AG04450 (cell line): ENCODE measurements around the gene APOL2. TPM values are rescaled to one million over a fixed set of nuclear protein-coding genes. Genes with fewer than 3 reads are reported as not detected.
"Not testable (repeated sequence)": the region's sequence is repeated elsewhere in the genome, so short reads cannot be mapped to it uniquely, and the experiment has no call there.

Experiments
- CTCF ChIA-PET: fragments of 300-600, 350-600 bp; formaldehyde crosslinking; extraction: SDS; loops from one replicate; lab custom pipeline; 2022; ENCODE audit warnings: antibody characterized with exemption, inconsistent platforms; lab: Charles Lee
- POLR2A ChIA-PET: fragments of 350-600 bp; formaldehyde crosslinking; extraction: SDS; loops from one replicate; lab custom pipeline; 2021; ENCODE audit warnings: antibody characterized with exemption, inconsistent platforms; lab: Yijun Ruan, JAX
- DNase-seq: peaks from one replicate; pipeline ENCODE4 v3.0.0-alpha.2; 2011; ENCODE audit warnings: low read depth, low spot score
- H3K27ac ChIP-seq: one replicate; pipeline ENCODE4 v1.5.1; 2012; ENCODE audit warnings: low read depth, low read length, control low read depth
- H3K27me3 ChIP-seq: one replicate; pipeline ENCODE4 v1.6.0; 2012; ENCODE audit warnings: low read length; ENCODE audit not compliant: control insufficient read depth, insufficient read depth
- H3K4me3 ChIP-seq: 2 replicates; pipeline ENCODE4 v1.5.1; 2011; ENCODE audit warnings: mild to moderate bottlenecking, low read depth, low read length, control low read depth
- H3K9me3 ChIP-seq: 2 replicates; pipeline ENCODE4 v1.5.1; 2012; ENCODE audit warnings: low read length; ENCODE audit not compliant: control insufficient read depth, insufficient read depth
- polyA plus RNA-seq: library from polyadenylated mRNA; depleted of rRNA; stranded (reverse); fragments of >200 nt; gene quantifications from 2 replicates; pipeline ENCODE4 v1.2.3, GENCODE V29; 2011
- TF ChIP-seq, protein P1 (sequence below): IDR thresholded peaks from 2 replicates; pipeline ENCODE4 v1.5.1; 2011; ENCODE audit warnings: low read depth, low read length, control low read depth, inconsistent platforms

Gene APOL2
- polyA plus RNA-seq, 1 experiment = 19.7 TPM

DNA sequence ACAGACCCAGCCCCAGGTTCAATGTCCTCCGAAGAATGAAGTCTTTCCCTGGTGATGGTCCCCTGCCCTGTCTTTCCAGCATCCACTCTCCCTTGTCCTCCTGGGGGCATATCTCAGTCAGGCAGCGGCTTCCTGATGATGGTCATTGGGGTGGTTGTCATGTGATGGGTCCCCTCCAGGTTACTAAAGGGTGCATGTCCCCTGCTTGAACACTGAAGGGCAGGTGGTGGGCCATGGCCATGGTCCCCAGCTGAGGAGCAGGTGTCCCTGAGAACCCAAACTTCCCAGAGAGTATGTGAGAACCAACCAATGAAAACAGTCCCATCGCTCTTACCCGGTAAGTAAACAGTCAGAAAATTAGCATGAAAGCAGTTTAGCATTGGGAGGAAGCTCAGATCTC lies 27.7 kb upstream of the APOL2 start:
- Histone ChIP-seq H3K27me3 (no peaks in the 10 kb centered on the region), H3K9me3 (no peaks in the 10 kb centered on the region), H3K4me3 (no peak overlapping the region), H3K27ac (no peak overlapping the region)
- CTCF ChIA-PET = interaction anchor here (0.7 kb wide), 1 partner anchor 23 kb away, joined by 4 read pairs; no protein-coding TSS in a partner anchor
- TF ChIP-seq, protein P1, sequence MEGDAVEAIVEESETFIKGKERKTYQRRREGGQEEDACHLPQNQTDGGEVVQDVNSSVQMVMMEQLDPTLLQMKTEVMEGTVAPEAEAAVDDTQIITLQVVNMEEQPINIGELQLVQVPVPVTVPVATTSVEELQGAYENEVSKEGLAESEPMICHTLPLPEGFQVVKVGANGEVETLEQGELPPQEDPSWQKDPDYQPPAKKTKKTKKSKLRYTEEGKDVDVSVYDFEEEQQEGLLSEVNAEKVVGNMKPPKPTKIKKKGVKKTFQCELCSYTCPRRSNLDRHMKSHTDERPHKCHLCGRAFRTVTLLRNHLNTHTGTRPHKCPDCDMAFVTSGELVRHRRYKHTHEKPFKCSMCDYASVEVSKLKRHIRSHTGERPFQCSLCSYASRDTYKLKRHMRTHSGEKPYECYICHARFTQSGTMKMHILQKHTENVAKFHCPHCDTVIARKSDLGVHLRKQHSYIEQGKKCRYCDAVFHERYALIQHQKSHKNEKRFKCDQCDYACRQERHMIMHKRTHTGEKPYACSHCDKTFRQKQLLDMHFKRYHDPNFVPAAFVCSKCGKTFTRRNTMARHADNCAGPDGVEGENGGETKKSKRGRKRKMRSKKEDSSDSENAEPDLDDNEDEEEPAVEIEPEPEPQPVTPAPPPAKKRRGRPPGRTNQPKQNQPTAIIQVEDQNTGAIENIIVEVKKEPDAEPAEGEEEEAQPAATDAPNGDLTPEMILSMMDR = no peak
- no peak for DNase-seq
- POLR2A ChIA-PET = no interaction called here

DNA sequence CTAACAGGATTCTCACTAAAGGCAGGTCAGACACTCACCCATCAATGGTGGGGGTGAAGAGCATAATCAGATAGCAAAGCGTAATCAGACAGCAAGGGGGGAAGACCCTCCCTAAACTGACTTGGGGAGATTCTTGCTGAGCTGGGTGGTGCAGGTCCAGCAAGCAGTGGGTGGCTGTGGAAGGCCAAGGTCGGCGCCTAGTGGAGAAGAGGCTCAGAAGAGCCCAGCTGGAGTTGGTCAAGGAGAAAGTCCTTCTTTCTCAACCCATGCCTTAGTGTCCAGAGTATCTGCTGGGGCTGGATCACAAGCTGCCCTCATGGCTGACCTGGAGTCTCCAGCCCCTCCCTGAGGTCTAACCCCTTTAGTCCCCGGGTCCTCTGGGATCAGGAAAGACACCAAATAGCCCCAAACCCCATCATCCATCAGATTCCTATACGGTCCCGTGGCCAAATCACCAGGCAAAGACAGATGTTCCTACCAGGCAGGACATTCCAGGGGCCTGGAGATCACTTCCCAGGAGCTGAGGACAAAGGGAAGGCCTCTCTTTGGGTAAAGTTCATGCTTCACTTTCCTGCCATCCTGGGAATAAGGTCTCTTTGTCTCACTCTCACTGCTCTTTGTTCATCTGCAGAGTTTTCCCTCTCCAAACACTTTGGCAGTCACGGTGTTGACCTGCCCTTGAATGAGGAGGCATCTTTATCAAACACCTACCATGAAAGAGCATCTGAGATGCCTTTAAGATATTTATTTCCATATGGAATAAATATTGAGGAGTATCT lies 24.7 kb upstream of the APOL2 start:
- H3K9me3 ChIP-seq, POLR2A ChIA-PET, H3K27me3 ChIP-seq, DNase-seq, H3K4me3 ChIP-seq: not testable (repeated sequence)
- H3K27ac ChIP-seq = peak overlapping the region; percentile 11
- CTCF ChIA-PET = interaction anchor here (0.6 to 1.7 kb wide), 2 partner anchors 22 to 112 kb away, joined by 3 to 4 read pairs; no protein-coding TSS in a partner anchor

DNA sequence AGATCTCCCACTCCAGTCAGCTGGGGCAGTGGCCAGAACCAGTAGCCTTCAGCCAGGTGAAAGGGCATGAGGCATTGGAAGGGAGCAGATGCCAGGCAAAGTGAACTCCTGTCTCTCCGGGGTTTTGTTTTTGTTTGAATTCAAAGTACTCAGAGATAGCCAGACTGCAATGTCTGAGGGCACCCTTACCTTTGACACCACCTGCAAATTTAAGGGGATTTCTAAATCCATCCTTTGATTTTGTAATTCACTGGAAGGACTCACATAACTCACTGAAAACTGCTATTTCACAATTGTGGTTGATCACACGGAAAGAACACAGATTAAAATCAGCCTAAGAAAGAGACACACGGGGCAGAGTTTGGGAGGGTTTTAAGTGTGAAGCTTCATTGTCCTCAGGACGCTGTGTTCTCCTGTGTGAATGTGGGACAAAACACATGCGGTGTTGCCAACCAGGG lies 23.9 kb upstream of the APOL2 start:
- CTCF ChIA-PET, POLR2A ChIA-PET, H3K4me3 ChIP-seq, H3K27ac ChIP-seq, H3K27me3 ChIP-seq, H3K9me3 ChIP-seq, DNase-seq: not testable (repeated sequence)

DNA sequence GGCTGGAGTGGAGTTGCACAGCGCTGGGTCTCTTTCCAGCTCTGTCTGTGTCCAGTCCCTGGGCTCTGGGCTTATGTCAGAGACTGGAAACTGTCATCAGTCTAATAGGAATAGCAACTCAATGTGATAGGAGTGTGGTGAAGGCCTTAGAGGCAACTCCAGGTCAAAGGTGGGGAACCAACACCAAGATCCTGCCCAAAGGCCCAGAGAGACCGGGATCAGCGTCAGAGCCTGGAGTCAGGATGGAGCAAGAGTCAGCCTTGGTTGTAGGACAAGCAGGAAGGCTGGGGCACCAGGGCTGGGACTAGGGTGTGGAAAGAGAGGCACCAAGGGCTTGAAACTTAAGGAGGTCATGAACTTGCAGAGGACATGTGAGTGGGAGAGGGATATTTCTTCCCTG lies 23.0 kb upstream of the APOL2 start:
- DNase-seq, H3K27ac ChIP-seq, H3K9me3 ChIP-seq, H3K4me3 ChIP-seq, POLR2A ChIA-PET, H3K27me3 ChIP-seq, CTCF ChIA-PET: not testable (repeated sequence)

DNA sequence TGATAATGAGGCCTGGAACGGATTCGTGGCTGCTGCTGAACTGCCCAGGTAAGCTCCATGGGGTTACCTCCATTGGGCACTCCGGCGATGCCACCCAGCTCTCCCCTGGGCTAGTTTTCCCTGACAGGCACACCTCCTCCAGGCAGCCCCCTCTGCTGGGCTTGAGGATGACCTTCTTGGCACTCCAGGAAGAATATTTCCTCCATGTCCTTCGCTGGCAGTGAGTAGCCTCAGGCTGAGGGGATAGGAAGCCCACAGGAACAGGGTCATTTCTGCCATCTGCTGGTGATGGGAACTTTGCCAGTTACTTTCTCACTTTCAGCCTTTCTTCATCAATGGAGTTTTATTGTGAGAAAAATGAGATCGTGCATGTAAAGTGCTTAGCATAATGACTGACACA lies 22.3 kb upstream of the APOL2 start:
- H3K27ac ChIP-seq, H3K27me3 ChIP-seq, DNase-seq, POLR2A ChIA-PET, CTCF ChIA-PET, H3K4me3 ChIP-seq, H3K9me3 ChIP-seq: not testable (repeated sequence)

DNA sequence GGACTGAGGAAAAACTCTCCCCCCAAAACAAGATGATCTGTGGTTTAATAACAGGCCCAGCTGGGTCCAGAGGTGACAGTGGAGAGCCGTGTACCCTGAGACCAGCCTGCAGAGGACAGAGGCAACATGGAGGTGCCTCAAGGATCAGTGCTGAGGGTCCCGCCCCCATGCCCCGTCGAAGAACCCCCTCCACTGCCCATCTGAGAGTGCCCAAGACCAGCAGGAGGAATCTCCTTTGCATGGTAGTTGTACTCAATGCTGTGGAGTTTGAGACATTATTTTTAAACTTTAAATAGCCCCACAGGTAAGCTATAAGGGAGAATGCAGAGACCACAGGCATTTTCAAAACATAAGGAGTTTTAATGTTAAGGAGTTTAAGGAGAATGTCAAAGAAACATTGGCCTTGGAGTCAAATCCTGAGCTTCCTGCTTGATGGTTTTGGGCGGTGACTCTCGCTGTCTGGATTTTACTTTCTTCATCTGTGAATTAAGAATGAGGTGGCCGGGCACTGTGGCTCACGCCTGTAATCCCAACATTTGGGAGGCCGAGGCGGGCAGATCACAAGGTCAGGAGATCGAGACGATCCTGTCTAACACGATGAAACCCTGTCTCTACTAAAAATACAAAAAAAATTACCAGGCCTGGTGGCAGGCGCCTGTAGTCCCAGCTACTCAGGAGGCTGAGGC lies 20.4 kb upstream of the APOL2 start:
- POLR2A ChIA-PET = no interaction called here
- Histone ChIP-seq H3K27me3 (no peaks in the 10 kb centered on the region), H3K9me3 (no peaks in the 10 kb centered on the region), H3K27ac (no peak overlapping the region), H3K4me3 (no peak overlapping the region)
- CTCF ChIA-PET = interaction anchor here (1.8 kb wide), 1 partner anchor 18 kb away, joined by 5 read pairs; no protein-coding TSS in a partner anchor
- DNase-seq = no peak
- TF ChIP-seq, protein P1 = no peak
